IPS DF 6.9 (cell line): ENCODE measurements around the gene GNL3.

Experiments
- DNase-seq: peaks from one replicate; pipeline ENCODE4 v3.0.0-alpha.2; 2013; ENCODE audit warnings: low read depth, low spot score
- H3K27ac ChIP-seq: one replicate; pipeline ENCODE4 v1.5.1; 2013; ENCODE audit warnings: low read length, control low read depth
- H3K27me3 ChIP-seq: 2 replicates; pipeline ENCODE4 v1.6.1; 2013; ENCODE audit warnings: mild to moderate bottlenecking, low read length; ENCODE audit not compliant: control insufficient read depth, insufficient read depth
- H3K36me3 ChIP-seq: 2 replicates; pipeline ENCODE4 v1.6.1; 2013; ENCODE audit warnings: low read length; ENCODE audit not compliant: control insufficient read depth, insufficient read depth
- H3K4me1 ChIP-seq: 2 replicates; pipeline ENCODE4 v1.6.1; 2013; ENCODE audit warnings: low read length; ENCODE audit not compliant: control insufficient read depth, insufficient read depth
- H3K4me3 ChIP-seq: 2 replicates; pipeline ENCODE4 v1.5.1; 2013; ENCODE audit warnings: mild to moderate bottlenecking, low read length
- H3K9me3 ChIP-seq: 2 replicates; pipeline ENCODE4 v1.6.1; 2013; ENCODE audit warnings: low read length, inconsistent platforms; ENCODE audit not compliant: control insufficient read depth, insufficient read depth
- WGBS: extraction: QIAGEN DNeasy Blood & Tissue Kit; methylation state at CpG from one replicate; pipeline ENCODE4 v1.1.7; 2013; ENCODE audit warnings: mixed read lengths, missing lambda C conversion rate; ENCODE audit not compliant: insufficient read length, insufficient coverage; 5-methylcytosine and 5-hydroxymethylcytosine counted together

Gene GNL3

DNA sequence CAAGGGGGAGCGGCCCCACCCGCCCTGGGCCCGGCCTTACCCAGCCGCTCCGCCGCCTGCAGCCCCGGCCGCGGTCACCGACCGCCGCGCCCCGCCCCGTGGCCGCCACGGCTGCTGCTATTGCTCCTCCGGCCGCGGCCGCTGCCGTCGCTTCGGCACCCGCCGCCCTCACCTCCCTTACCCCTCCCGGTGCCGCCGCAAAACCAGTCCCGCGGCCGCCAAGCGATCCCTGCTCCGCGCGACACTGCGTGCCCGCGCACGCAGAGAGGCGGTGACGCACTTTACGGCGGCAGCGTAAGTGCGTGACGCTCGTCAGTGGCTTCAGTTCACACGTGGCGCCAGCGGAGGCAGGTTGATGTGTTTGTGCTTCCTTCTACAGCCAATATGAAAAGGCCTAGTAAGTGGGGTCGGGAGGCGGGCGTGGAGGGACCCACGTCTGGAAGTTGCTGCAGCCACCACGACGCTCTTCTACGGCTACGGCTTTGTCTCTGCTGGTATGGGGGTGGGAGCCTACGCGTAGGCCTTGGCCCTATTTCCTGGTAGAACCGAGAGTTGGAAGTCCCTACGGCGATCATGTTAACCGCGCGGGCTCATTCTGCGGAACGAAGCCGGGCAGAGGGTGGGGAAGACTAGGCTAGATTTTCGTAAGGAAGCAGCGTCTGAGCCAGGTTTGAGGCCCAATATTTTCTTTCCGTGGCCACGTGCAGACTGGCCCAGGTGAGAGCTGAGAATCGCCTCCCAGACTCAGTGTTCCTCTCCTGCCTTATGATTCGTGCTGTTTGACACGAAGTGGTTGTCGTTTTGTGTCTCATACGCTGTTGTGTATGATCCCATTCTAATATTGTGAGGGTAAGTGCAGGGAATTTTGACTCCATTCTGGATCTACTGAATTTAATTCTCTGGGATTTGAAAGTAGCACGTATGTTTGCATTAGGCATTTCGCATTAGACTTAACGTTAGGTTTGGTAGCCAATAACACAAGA, at the start of gene GNL3, which contains the start of gene PBRM1:
Gene GNL3, plus strand, starts transcription at position 324 of the 983 bp plus-strand sequence. Its CDS starts 61 bp downstream, at position 385.
Gene PBRM1, minus strand, starts transcription at position 205 of the 983 bp plus-strand sequence.
- Histone ChIP-seq H3K27ac (no peak within 1 kb of the TSS), H3K36me3 (peaks cover 35% of the 10 kb centered on the region; the same call in 1 of the 2 replicates), H3K4me1 (no peaks in the 10 kb centered on the region), H3K9me3 (no peaks in the 10 kb centered on the region), H3K4me3 (peak within 1 kb of the TSS; percentile 95), H3K27me3 (no peaks in the 10 kb centered on the region)
- WGBS, result no CpG with 5 or more reads among the region's 82 CpGs
- DNase-seq, result peak; percentile 82

DNA sequence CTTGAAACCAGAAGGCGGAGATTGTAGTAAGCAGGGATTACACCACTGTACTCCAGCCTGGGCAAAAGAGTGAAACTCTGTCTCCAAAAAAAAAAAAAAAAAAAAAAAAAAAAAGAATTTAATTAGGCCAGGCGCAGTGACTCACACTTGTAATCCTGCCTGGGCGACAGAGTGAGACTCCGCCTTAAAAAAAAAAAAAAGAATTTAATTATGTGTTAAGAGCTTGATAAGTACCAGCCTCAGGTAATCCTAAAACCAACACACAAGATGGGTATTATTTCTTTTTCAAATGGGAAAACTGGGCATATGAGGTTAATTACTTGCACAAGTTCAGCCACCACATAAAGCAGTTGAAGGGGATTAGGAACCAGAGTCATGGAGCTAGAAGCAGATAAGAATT, 49.2 kb upstream of the GNL3 start:
- Histone ChIP-seq H3K27ac (no peak overlapping the region), H3K36me3 (peaks cover 3% of the 10 kb centered on the region; the same call in 1 of the 2 replicates), H3K27me3 (no peaks in the 10 kb centered on the region), H3K9me3 (no peaks in the 10 kb centered on the region), H3K4me1 (no peaks in the 10 kb centered on the region), H3K4me3 (no peak overlapping the region)
- DNase-seq, result no peak
- WGBS, result no CpG with 5 or more reads among the region's 4 CpGs

- DNase-seq, result no peak
- Histone ChIP-seq H3K36me3 (peaks cover 3% of the 10 kb centered on the region; the same call in 1 of the 2 replicates), H3K27ac (no peak overlapping the region), H3K4me3 (no peak overlapping the region), H3K4me1 (no peaks in the 10 kb centered on the region), H3K27me3 (no peaks in the 10 kb centered on the region), H3K9me3 (no peaks in the 10 kb centered on the region)
- no CpG with 5 or more reads among the region's 6 CpGs for WGBS
Observed at GRCh38 chr3:52645549-52645948, 40.3 kb upstream of the GNL3 start.

GRCh38 chr3:52649461-52650210, 36.2 kb upstream of the GNL3 start:
- H3K9me3 ChIP-seq, result no peaks in the 10 kb centered on the region
- no peaks in the 10 kb centered on the region for H3K27me3 ChIP-seq
- WGBS, result no CpG with 5 or more reads among the region's 5 CpGs
- H3K36me3 ChIP-seq, result peaks cover 3% of the 10 kb centered on the region; the same call in 1 of the 2 replicates
- no peak overlapping the region for H3K4me3 ChIP-seq
- no peaks in the 10 kb centered on the region for H3K4me1 ChIP-seq
- H3K27ac ChIP-seq, result no peak overlapping the region
- no peak for DNase-seq

- Histone ChIP-seq H3K27me3 (no peaks in the 10 kb centered on the region), H3K4me1 (no peaks in the 10 kb centered on the region), H3K27ac (no peak overlapping the region), H3K9me3 (no peaks in the 10 kb centered on the region), H3K4me3 (no peak overlapping the region), H3K36me3 (peaks cover 3% of the 10 kb centered on the region; the same call in 1 of the 2 replicates)
- WGBS, result no CpG with 5 or more reads among the region's 1 CpG
- no peak for DNase-seq
Observed at GRCh38 chr3:52650439-52650838, 35.4 kb upstream of the GNL3 start.

GRCh38 chr3:52651592-52651991, 34.2 kb upstream of the GNL3 start:
- H3K36me3 ChIP-seq, result peaks cover 3% of the 10 kb centered on the region; the same call in 1 of the 2 replicates
- no peak for DNase-seq

GRCh38 chr3:52655895-52656294, 29.9 kb upstream of the GNL3 start:
- H3K27ac ChIP-seq, result no peak overlapping the region
- no peaks in the 10 kb centered on the region for H3K9me3 ChIP-seq
- no peak overlapping the region for H3K4me3 ChIP-seq
- no peak for DNase-seq
- H3K27me3 ChIP-seq, result no peaks in the 10 kb centered on the region
- no CpG with 5 or more reads among the region's 3 CpGs for WGBS
- H3K4me1 ChIP-seq, result no peaks in the 10 kb centered on the region
- H3K36me3 ChIP-seq, result no peaks in the 10 kb centered on the region; the same call in 1 of the 2 replicates

More at GRCh38 chr3:52651592-52651991, 34.2 kb upstream of the GNL3 start:
- H3K27me3 ChIP-seq, result no peaks in the 10 kb centered on the region
- no peak overlapping the region for H3K27ac ChIP-seq
- no peaks in the 10 kb centered on the region for H3K4me1 ChIP-seq
- H3K4me3 ChIP-seq, result no peak overlapping the region
- H3K9me3 ChIP-seq, result no peaks in the 10 kb centered on the region

- WGBS, result no CpG with 5 or more reads among the region's 3 CpGs
- H3K4me3 ChIP-seq, result no peak overlapping the region
- H3K4me1 ChIP-seq, result no peaks in the 10 kb centered on the region
- no peaks in the 10 kb centered on the region; the same call in 1 of the 2 replicates for H3K9me3 ChIP-seq
- H3K36me3 ChIP-seq, result no peaks in the 10 kb centered on the region; the same call in 1 of the 2 replicates
- no peak overlapping the region for H3K27ac ChIP-seq
- no peaks in the 10 kb centered on the region for H3K27me3 ChIP-seq
- DNase-seq, result no peak
Observed at GRCh38 chr3:52660046-52660445, 25.8 kb upstream of the GNL3 start.

DNA sequence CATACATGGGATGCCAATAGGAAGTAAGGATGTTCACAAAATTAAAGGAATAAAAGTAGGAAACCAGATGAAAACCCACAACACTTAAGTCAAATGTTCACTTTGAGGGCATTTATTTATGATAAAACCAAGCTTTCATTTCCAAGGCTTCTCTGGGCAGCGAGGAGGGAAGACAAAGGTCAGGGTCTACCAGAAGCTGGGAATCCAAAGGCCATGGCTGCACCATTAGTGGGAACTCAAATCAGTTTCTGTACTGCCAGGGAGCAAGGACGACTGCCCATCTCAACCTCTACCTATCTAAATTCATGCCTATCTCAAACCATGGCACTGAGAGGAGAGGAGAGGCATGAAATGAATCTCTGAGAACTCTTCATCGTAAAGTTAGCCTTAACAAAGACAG, 22.7 kb upstream of the GNL3 start:
- Histone ChIP-seq H3K27me3 (no peaks in the 10 kb centered on the region), H3K4me3 (no peak overlapping the region), H3K9me3 (no peaks in the 10 kb centered on the region; the same call in 1 of the 2 replicates), H3K36me3 (no peaks in the 10 kb centered on the region; the same call in 1 of the 2 replicates), H3K27ac (no peak overlapping the region), H3K4me1 (no peaks in the 10 kb centered on the region)
- no peak for DNase-seq
- no CpG with 5 or more reads among the region's 3 CpGs for WGBS
